Upper lobe of right lung (tissue), 1 donor: ENCODE data around the gene LPCAT2. TPM values are rescaled to one million over a fixed set of nuclear protein-coding genes. Genes with fewer than 3 reads are reported as not detected.

Experiments used
- ATAC-seq: fragments of 200-7000 bp; cut with Tn5 transposase; one replicate; pipeline ENCODE4 v1.9.1; 2020; ENCODE audit warnings: mild to moderate bottlenecking, moderate library complexity
- DNase-seq: peaks from one replicate; pipeline ENCODE4 v3.0.0-alpha.2; 2020
- H3K27ac ChIP-seq: fragments of 200-600 bp; one replicate; pipeline ENCODE4 v1.8.0; 2022
- H3K27me3 ChIP-seq: fragments of 200-600 bp; one replicate; pipeline ENCODE4 v1.8.0; 2022; ENCODE audit warnings: mild to moderate bottlenecking
- H3K36me3 ChIP-seq: fragments of 200-600 bp; one replicate; pipeline ENCODE4 v1.8.0; 2022
- H3K4me1 ChIP-seq: fragments of 200-600 bp; one replicate; pipeline ENCODE4 v1.8.0; 2022
- H3K4me3 ChIP-seq: fragments of 200-600 bp; one replicate; pipeline ENCODE4 v1.8.0; 2022; ENCODE audit warnings: mild to moderate bottlenecking
- H3K9me3 ChIP-seq: fragments of 200-600 bp; one replicate; pipeline ENCODE4 v1.8.0; 2022
- intact Hi-C: fragments of 100-400 bp; cut with DNase I; formaldehyde crosslinking; loops from one replicate; pipeline ENCODE4 v1.11.0; 2022
- total RNA-seq: library from RNA; stranded (reverse); fragmentation: NEBNext Ultra II Directional; extraction: Animal tissue kit (Norgen Biotek cat#: 25700); gene quantifications from one replicate; pipeline ENCODE4 v1.2.1, GENCODE V29; 2021
- TF ChIP-seq, protein P1 (sequence below): fragments of 200-600 bp; IDR thresholded peaks from one replicate; pipeline ENCODE4 v1.8.0; 2022; ENCODE audit warnings: antibody characterized with exemption
- donor health status: DM: no; HTN: yes; CAD: no; lungs with severe emphysema.

The LPCAT2 gene
- total RNA-seq, 1 donor from 2014 or later: 32.8 TPM

GRCh38 chr16:55577887-55578286, 69.0 kb downstream of the LPCAT2 start:
- intact Hi-C loops: no loop called here
- Histone ChIP-seq H3K27me3 (no peaks in the 10 kb centered on the region), H3K4me1 (no peaks in the 10 kb centered on the region), H3K36me3 (peaks cover 19% of the 10 kb centered on the region), H3K4me3 (no peak overlapping the region), H3K27ac (no peak overlapping the region), H3K9me3 (no peaks in the 10 kb centered on the region)
- ATAC-seq (peak; percentile 62), DNase-seq (no peak)
- TF ChIP-seq, protein P1, sequence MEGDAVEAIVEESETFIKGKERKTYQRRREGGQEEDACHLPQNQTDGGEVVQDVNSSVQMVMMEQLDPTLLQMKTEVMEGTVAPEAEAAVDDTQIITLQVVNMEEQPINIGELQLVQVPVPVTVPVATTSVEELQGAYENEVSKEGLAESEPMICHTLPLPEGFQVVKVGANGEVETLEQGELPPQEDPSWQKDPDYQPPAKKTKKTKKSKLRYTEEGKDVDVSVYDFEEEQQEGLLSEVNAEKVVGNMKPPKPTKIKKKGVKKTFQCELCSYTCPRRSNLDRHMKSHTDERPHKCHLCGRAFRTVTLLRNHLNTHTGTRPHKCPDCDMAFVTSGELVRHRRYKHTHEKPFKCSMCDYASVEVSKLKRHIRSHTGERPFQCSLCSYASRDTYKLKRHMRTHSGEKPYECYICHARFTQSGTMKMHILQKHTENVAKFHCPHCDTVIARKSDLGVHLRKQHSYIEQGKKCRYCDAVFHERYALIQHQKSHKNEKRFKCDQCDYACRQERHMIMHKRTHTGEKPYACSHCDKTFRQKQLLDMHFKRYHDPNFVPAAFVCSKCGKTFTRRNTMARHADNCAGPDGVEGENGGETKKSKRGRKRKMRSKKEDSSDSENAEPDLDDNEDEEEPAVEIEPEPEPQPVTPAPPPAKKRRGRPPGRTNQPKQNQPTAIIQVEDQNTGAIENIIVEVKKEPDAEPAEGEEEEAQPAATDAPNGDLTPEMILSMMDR: no peak

DNA sequence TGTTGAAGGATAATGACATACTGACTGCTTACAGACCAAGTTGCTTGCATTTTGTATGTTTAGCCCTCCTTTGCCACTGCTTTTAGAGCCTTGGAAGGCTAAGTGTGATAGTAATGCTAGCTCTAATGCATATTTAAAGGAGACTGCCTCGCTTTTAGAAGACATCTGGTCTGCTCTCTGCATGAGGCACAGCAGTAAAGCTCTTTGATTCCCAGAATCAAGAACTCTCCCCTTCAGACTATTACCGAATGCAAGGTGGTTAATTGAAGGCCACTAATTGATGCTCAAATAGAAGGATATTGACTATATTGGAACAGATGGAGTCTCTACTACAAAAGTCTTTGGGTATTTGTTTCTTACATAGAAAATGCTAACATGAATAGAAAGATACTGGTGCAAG, 76.8 kb downstream of the LPCAT2 start:
- H3K27me3 ChIP-seq: no peaks in the 10 kb centered on the region
- ATAC-seq (no peak), DNase-seq (no peak)
- H3K4me3 ChIP-seq: no peak overlapping the region
- no peak overlapping the region for H3K27ac ChIP-seq
- TF ChIP-seq, protein P1: no peak
- no peaks in the 10 kb centered on the region for H3K4me1 ChIP-seq
- H3K9me3 ChIP-seq: no peaks in the 10 kb centered on the region
- H3K36me3 ChIP-seq: peaks cover 4% of the 10 kb centered on the region
- intact Hi-C loops: no loop called here

- ATAC-seq (no peak), DNase-seq (no peak)
- intact Hi-C loops: no loop called here
Measured at GRCh38 chr16:55588799-55589198, 79.9 kb downstream of the LPCAT2 start.

GRCh38 chr16:55592306-55592705, 83.4 kb downstream of the LPCAT2 start:
- Histone ChIP-seq H3K9me3 (no peaks in the 10 kb centered on the region), H3K4me1 (no peaks in the 10 kb centered on the region), H3K27me3 (peaks cover 4% of the 10 kb centered on the region), H3K27ac (no peak overlapping the region), H3K4me3 (no peak overlapping the region), H3K36me3 (no peaks in the 10 kb centered on the region)
- ATAC-seq (no peak), DNase-seq (no peak)
- intact Hi-C loops: no loop called here
- TF ChIP-seq, protein P1: no peak

More at GRCh38 chr16:55588799-55589198, 79.9 kb downstream of the LPCAT2 start:
- Histone ChIP-seq H3K9me3 (no peaks in the 10 kb centered on the region), H3K4me3 (no peak overlapping the region), H3K27me3 (peaks cover 4% of the 10 kb centered on the region), H3K36me3 (no peaks in the 10 kb centered on the region), H3K4me1 (no peaks in the 10 kb centered on the region), H3K27ac (no peak overlapping the region)
- TF ChIP-seq, protein P1: no peak

- ATAC-seq: no peak
- DNase-seq: no peak
- Histone ChIP-seq H3K9me3 (no peaks in the 10 kb centered on the region), H3K27me3 (peaks cover 4% of the 10 kb centered on the region), H3K4me1 (no peaks in the 10 kb centered on the region), H3K36me3 (no peaks in the 10 kb centered on the region), H3K27ac (no peak overlapping the region), H3K4me3 (no peak overlapping the region)
- intact Hi-C loops: no loop called here
- TF ChIP-seq, protein P1: no peak
Measured at GRCh38 chr16:55597928-55598327, 89.1 kb downstream of the LPCAT2 start.

GRCh38 chr16:55605754-55606336, 97.0 kb downstream of the LPCAT2 start:
- intact Hi-C loops: no loop called here
- no peak for ATAC-seq
- H3K27me3 ChIP-seq: no peaks in the 10 kb centered on the region

More at GRCh38 chr16:55605754-55606336, 97.0 kb downstream of the LPCAT2 start:
- Histone ChIP-seq H3K27ac (no peak overlapping the region), H3K4me1 (no peaks in the 10 kb centered on the region), H3K4me3 (no peak overlapping the region), H3K9me3 (no peaks in the 10 kb centered on the region), H3K36me3 (no peaks in the 10 kb centered on the region)
- DNase-seq: no peak
- TF ChIP-seq, protein P1: no peak
